Stimulated activated CD8-positive, alpha-beta memory T cell treated with anti-CD3 and anti-CD28 coated beads, Interleukin-7, amount 100 ng/mL, for 1 hour (primary cell): Measurements from ENCODE around the gene NTN4.
"Not testable (repeated sequence)": the region's sequence is repeated elsewhere in the genome, so short reads cannot be mapped to it uniquely, and the experiment has no call there.

Source experiments
- DNase-seq, 2 donors: peaks; one replicate each; pipeline ENCODE4 v3.0.0-alpha.2; 2020; ENCODE audit warnings: low read depth in 2 of 2

Gene NTN4

GRCh38 chr12:95710386-95710785 lies 80.2 kb downstream of the NTN4 start:
- DNase-seq: no peak

GRCh38 chr12:95709152-95709551 lies 81.4 kb downstream of the NTN4 start:
- DNase-seq: no peak

- DNase-seq: no peak
Observed at GRCh38 chr12:95705143-95705542, 85.4 kb downstream of the NTN4 start.

- no peak for DNase-seq
Observed at GRCh38 chr12:95703986-95704385, 86.6 kb downstream of the NTN4 start.

GRCh38 chr12:95701722-95702418 lies 88.7 kb downstream of the NTN4 start:
- no peak for DNase-seq

- DNase-seq: no peak
Observed at GRCh38 chr12:95701275-95701674, 89.3 kb downstream of the NTN4 start.

- no peak for DNase-seq
Observed at GRCh38 chr12:95700316-95700785, 90.2 kb downstream of the NTN4 start.

- no peak for DNase-seq
Observed at GRCh38 chr12:95699579-95699978, 91.0 kb downstream of the NTN4 start.

GRCh38 chr12:95694136-95694535 lies 96.4 kb downstream of the NTN4 start:
- no peak for DNase-seq

GRCh38 chr12:95693689-95694088 lies 96.9 kb downstream of the NTN4 start:
- no peak for DNase-seq

- DNase-seq: no peak
Observed at GRCh38 chr12:95690861-95691635, 99.5 kb downstream of the NTN4 start.

- no peak for DNase-seq
Observed at GRCh38 chr12:95687937-95688336, 102.6 kb downstream of the NTN4 start.

- no peak for DNase-seq
Observed at GRCh38 chr12:95683418-95683817, 107.1 kb downstream of the NTN4 start.

GRCh38 chr12:95681210-95681765 lies 109.3 kb downstream of the NTN4 start:
- no peak for DNase-seq

- no peak for DNase-seq
Observed at GRCh38 chr12:95678684-95679083, 111.9 kb downstream of the NTN4 start.

GRCh38 chr12:95677782-95678181 lies 112.8 kb downstream of the NTN4 start:
- not testable (repeated sequence) for DNase-seq

GRCh38 chr12:95674631-95675030 lies 115.9 kb downstream of the NTN4 start:
- no peak for DNase-seq

GRCh38 chr12:95674163-95674562 lies 116.4 kb downstream of the NTN4 start:
- DNase-seq: no peak

- DNase-seq: no peak
Observed at GRCh38 chr12:95673576-95673975, 117.0 kb downstream of the NTN4 start.

- DNase-seq: no peak
Observed at GRCh38 chr12:95672166-95672565, 118.4 kb downstream of the NTN4 start.

GRCh38 chr12:95671265-95671664 lies 119.3 kb downstream of the NTN4 start:
- DNase-seq: no peak

- no peak for DNase-seq
Observed at GRCh38 chr12:95663525-95663924, 127.0 kb downstream of the NTN4 start.

GRCh38 chr12:95661360-95661759 lies 129.2 kb downstream of the NTN4 start:
- DNase-seq: no peak
